Activated CD4-positive, alpha-beta T cell treated with anti-CD3 and anti-CD28 coated beads, Interleukin-2, amount 10 ng/mL, durations not matched to agents 24 days and 14 days (primary cell): ENCODE data around the gene SNX8. TPM values are rescaled to one million over a fixed set of nuclear protein-coding genes. Genes with fewer than 3 reads are reported as not detected.

Source experiments
- DNase-seq: peaks from one replicate; pipeline ENCODE4 v3.0.0; 2022
- H3K27ac Mint-ChIP-seq: one replicate; pipeline ENCODE4 v1.8.0; 2022; ENCODE audit warnings: mild to moderate bottlenecking, mixed read lengths
- H3K27me3 Mint-ChIP-seq: one replicate; pipeline ENCODE4 v1.8.0; 2022; ENCODE audit warnings: mixed read lengths
- H3K36me3 Mint-ChIP-seq: one replicate; pipeline ENCODE4 v1.8.0; 2022; ENCODE audit warnings: low read depth, mild to moderate bottlenecking, mixed read lengths
- H3K4me1 Mint-ChIP-seq: one replicate; pipeline ENCODE4 v1.8.0; 2021; ENCODE audit warnings: mixed read lengths
- H3K4me3 Mint-ChIP-seq: one replicate; pipeline ENCODE4 v1.8.0; 2022; ENCODE audit warnings: mild to moderate bottlenecking, moderate library complexity, mixed read lengths
- H3K9me3 Mint-ChIP-seq: one replicate; pipeline ENCODE4 v1.8.0; 2021; ENCODE audit warnings: mixed read lengths
- intact Hi-C: fragments of 100-400 bp; cut with micrococcal nuclease; formaldehyde crosslinking; loops from one replicate; pipeline ENCODE4 v1.15.1; 2023
- total RNA-seq: library from RNA; stranded (reverse); gene quantifications from 2 replicates; pipeline ENCODE4 v1.2.3, GENCODE V29; 2022

The SNX8 gene
- total RNA-seq, 1 donor from 2014 or later, result 42.4 TPM

DNA sequence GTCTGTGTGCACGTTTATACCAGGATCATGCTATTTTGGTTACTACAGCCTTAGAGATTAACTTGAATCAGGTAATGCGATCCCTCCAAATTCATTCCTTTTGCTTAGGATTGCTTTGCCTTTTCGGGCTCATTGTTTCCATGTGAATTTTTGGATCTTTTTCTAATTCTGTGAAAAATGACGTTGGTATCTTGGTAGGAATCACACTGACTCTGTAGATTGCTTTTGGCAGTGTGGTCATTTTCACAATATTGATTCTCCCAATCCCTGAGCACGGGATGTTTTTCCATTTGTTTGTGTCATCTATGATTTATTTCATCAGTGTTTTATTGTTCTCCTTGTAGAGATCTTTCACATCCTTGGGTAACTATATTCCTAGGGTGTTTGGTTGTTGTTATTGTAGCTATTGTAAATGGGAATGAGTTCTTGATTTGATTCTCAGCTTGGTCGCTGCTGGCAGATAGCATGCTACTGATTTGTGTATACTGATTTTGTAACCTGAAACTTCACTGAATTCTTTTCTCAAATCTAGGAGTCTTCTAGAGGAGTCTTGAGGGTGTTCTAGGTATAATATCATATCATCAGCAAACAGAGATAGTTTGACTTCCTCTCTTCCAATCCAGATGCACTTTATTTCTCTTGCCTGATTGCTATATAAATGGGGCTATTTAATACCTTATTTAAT, 18.2 kb downstream of the SNX8 start:
- Mint-ChIP-seq H3K4me3 (no peak overlapping the region), H3K27me3 (no peaks in the 10 kb centered on the region), H3K9me3 (no peaks in the 10 kb centered on the region), H3K4me1 (peaks cover 18% of the 10 kb centered on the region), H3K36me3 (no peaks in the 10 kb centered on the region), H3K27ac (no peak overlapping the region)
- intact Hi-C loops, result no loop called here
- DNase-seq, result no peak

DNA sequence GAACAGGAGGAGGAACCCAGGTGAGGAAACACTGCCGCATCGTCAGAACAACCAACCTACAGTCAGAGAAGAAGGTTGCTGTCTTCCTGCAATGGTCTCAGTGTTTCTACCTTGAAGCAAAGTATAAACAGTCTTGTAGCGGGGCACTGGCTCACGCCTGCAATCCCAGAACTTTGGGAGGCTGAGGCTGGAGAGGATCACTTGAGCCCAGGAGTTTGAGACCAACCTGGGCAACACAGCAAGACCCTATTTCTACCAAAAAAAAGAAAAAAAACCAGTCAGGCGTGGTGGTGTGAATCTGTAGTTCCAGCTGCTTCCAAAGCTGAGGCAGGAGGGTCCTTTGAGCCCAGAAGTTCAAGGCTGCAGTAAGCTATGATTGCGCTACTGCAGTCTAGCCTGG, 23.4 kb downstream of the SNX8 start:
- intact Hi-C loops, result no loop called here
- no peaks in the 10 kb centered on the region for H3K36me3 Mint-ChIP-seq
- no peak overlapping the region for H3K4me3 Mint-ChIP-seq
- H3K27me3 Mint-ChIP-seq, result no peaks in the 10 kb centered on the region
- H3K27ac Mint-ChIP-seq, result no peak overlapping the region
- no peak for DNase-seq
- H3K9me3 Mint-ChIP-seq, result no peaks in the 10 kb centered on the region
- no peaks in the 10 kb centered on the region for H3K4me1 Mint-ChIP-seq

DNA sequence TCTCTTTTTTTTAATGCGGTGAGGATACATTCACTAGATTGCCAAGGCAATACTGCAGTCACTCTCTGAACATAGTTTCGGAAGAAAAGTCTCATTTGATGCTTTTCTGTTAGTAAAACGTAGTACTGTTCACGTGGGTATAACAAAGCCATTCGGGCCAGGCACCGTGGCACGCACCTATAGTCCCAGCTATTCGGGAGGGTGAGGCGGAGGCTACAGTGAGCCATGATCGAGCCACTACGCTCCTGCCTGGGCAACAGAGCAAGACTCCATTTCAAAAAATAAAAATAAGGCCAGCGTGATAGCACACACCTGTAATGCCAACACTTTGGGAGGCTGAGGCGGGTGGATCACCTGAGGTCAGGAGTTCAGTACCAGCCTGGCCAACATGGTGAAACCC, 24.6 kb downstream of the SNX8 start:
- Mint-ChIP-seq H3K4me3 (no peak overlapping the region), H3K4me1 (no peaks in the 10 kb centered on the region), H3K27me3 (no peaks in the 10 kb centered on the region), H3K36me3 (no peaks in the 10 kb centered on the region), H3K27ac (no peak overlapping the region), H3K9me3 (no peaks in the 10 kb centered on the region)
- intact Hi-C loops, result no loop called here
- DNase-seq, result no peak

DNA sequence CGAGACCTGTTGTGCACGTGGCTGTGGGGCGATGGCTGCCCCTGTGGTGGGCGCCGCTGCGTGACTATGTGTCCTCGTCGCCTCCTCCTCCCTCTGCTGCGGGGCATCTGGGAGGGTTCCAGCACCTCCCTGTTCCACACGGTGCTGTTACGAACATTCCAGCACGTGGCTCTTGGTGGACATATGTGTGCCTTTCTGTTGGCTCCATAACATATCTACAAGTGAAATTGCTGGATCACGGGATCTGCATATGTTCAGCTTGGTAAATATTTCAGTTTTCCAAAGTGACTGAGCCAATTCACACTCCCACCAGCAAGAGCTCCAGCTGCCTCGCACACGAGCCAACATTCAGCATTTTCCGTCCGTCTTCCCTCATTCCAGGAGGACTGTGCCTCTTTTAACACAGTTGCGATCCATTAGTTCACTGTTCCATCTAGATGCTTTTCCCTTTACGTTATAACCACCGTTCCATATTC, 25.1 kb downstream of the SNX8 start:
- Mint-ChIP-seq H3K4me1 (no peaks in the 10 kb centered on the region), H3K27me3 (no peaks in the 10 kb centered on the region), H3K9me3 (no peaks in the 10 kb centered on the region), H3K4me3 (no peak overlapping the region), H3K36me3 (no peaks in the 10 kb centered on the region), H3K27ac (no peak overlapping the region)
- DNase-seq, result no peak
- intact Hi-C loops, result no loop called here

DNA sequence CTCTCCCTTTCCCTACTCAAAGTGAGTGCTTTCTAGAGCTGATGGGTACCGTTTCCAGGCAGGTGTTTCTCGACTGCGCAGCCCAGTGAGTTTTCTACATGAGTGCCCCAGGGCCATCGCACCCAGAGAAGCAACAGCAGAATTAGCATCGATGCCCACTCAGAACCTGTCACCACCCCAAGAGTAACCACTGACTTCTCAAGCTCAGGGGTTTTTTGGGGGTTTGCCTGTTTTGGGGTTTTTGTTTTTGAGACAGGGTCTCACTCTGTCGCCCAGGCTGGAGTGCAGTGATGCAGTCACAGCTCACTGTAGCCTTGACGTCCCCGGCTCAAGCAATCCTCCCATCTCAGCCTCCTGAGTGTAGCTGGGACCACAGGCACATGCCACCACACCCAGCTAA, 25.7 kb downstream of the SNX8 start:
- Mint-ChIP-seq H3K27me3 (no peaks in the 10 kb centered on the region), H3K4me3 (no peak overlapping the region), H3K36me3 (no peaks in the 10 kb centered on the region), H3K9me3 (no peaks in the 10 kb centered on the region), H3K4me1 (no peaks in the 10 kb centered on the region), H3K27ac (no peak overlapping the region)
- DNase-seq, result no peak
- intact Hi-C loops, result no loop called here

DNA sequence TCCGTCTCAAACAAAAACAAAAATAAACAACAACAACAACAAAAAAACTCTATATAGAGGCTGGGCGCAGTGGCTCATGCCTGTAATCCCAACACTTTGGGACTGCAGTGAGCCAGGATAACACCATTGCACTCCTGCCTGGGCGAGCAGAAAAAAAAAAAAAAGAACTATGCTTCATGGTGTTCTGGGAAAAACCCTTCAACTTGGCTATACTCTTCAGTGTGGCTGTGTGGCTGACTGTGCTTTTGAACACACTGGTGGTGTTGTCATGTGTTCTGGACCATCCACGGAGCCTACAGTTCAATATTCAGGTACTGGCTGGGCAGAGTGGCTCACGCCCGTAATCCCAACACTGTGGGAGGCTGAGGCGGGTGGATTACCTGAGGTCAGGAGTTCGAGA, 26.5 kb downstream of the SNX8 start:
- Mint-ChIP-seq H3K27ac (no peak overlapping the region), H3K9me3 (no peaks in the 10 kb centered on the region), H3K36me3 (no peaks in the 10 kb centered on the region), H3K4me3 (no peak overlapping the region), H3K4me1 (no peaks in the 10 kb centered on the region), H3K27me3 (no peaks in the 10 kb centered on the region)
- no peak for DNase-seq
- intact Hi-C loops, result no loop called here

DNA sequence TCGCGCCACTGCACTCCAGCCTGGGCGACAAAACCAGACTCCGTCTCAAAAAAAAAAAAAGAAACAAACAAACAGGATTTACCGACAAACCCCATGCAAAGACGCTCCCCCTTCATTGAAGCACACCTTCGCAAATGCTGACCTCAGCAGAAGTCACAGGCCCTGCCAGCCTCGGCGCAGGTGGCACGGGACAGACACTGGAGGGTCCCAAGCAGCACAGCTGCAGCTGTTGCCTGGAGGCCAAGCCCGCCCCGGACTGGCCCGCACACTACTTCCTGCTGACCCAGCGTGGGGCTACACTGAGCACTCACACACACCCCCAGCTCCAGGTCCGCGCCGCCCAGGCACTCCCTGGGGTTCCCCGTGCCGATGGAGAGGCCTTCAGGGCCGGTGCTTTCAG, 31.2 kb downstream of the SNX8 start:
- Mint-ChIP-seq H3K27me3 (no peaks in the 10 kb centered on the region), H3K27ac (no peak overlapping the region), H3K4me1 (peaks cover 3% of the 10 kb centered on the region), H3K4me3 (no peak overlapping the region), H3K9me3 (no peaks in the 10 kb centered on the region), H3K36me3 (no peaks in the 10 kb centered on the region)
- intact Hi-C loops, result no loop called here
- DNase-seq, result no peak

DNA sequence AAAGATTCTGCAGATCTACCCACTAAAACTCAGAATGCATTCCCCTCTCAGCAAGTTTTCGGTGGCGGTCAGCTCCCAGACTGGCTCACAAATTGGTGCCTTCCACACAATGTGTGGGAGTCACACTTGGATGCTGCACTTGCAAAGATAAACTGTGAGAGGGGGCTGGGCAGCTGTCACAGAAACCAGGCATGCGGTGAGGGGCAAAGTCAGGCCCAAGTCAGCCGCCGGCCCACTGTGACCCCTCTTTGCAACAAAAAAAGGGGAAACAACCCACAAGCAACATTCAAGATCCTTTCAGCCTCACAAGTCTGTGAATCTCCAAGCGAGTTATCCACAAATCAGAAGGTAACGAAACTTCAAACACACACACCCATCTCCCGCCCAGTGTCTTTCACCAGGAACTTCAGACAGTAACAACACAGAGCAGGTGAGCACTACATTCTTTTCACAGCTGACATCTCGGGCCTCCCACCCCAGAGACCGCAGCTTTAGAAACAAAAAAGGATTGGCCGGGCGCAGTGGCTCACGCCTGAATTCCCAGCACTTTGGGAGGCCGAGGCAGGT, 32.0 kb downstream of the SNX8 start:
- intact Hi-C loops, result no loop called here
- no peak for DNase-seq
- H3K4me1 Mint-ChIP-seq, result peaks cover 3% of the 10 kb centered on the region
- no peak overlapping the region for H3K27ac Mint-ChIP-seq
- no peaks in the 10 kb centered on the region for H3K9me3 Mint-ChIP-seq
- H3K4me3 Mint-ChIP-seq, result no peak overlapping the region
- H3K27me3 Mint-ChIP-seq, result no peaks in the 10 kb centered on the region
- H3K36me3 Mint-ChIP-seq, result no peaks in the 10 kb centered on the region

DNA sequence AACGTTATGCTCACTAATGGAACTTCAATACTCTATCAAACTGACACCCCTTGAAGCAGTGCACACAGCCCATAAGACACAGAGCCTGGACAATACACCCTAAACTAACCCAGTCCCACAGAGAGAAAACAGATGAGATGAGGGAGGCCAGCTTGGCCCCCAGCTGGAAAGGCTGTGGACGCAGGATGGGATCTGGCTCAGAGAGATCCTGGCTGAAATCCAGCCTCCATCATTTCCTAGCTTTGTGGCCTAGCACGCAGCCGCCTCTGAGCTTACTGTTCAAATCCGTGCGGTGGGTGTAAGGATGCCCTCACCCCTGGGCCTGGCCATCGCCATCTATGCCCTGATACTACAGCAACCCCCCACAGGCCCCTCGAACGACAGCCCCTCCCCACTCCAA, 32.7 kb downstream of the SNX8 start:
- no peak overlapping the region for H3K4me3 Mint-ChIP-seq
- no peaks in the 10 kb centered on the region for H3K27me3 Mint-ChIP-seq
- DNase-seq, result no peak
- H3K9me3 Mint-ChIP-seq, result no peaks in the 10 kb centered on the region
- intact Hi-C loops, result no loop called here
- no peak overlapping the region for H3K27ac Mint-ChIP-seq
- peaks cover 3% of the 10 kb centered on the region for H3K4me1 Mint-ChIP-seq
- H3K36me3 Mint-ChIP-seq, result no peaks in the 10 kb centered on the region

DNA sequence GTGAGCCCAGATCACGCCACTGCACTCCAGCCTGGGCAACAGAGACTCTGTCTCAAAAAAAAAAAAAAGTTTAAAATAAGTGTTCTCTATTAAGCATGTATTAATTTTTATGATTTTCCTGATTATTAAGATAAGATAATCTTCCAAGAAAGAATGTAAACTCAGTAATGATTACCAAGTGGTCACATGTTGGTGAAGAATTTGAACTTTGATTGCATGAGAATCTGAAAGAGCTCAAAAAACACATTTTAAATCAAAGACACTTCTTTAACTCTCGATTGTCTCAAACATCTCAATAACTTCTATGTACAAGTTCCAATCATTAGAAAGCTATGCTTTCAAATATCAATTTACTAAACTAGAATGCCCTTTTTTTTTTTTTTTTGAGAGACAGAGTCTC, 33.8 kb downstream of the SNX8 start:
- DNase-seq, result no peak
- no peak overlapping the region for H3K27ac Mint-ChIP-seq
- H3K4me1 Mint-ChIP-seq, result peaks cover 3% of the 10 kb centered on the region
- intact Hi-C loops, result no loop called here
- no peak overlapping the region for H3K4me3 Mint-ChIP-seq
- no peaks in the 10 kb centered on the region for H3K9me3 Mint-ChIP-seq
- H3K27me3 Mint-ChIP-seq, result no peaks in the 10 kb centered on the region
- no peaks in the 10 kb centered on the region for H3K36me3 Mint-ChIP-seq

DNA sequence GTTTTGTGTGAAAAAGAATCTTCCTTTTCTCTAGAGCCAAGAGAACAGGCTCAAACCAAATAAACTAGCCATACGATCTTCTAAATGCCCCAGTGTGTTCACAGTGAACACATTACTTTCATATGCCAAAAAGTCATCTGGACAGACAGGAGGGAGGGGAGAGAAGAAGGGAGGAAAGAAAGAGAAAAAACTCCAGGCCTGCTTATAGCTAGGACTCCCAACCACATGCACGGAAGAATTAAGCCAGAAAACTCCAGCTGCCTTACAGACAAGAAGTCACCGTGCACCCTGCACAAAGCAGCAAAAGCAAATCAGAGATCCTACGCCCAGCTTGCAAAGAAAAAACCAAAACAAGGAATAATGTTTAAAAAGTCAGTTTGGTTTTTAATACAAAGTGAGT, 34.3 kb downstream of the SNX8 start:
- no peaks in the 10 kb centered on the region for H3K9me3 Mint-ChIP-seq
- no peak for DNase-seq
- intact Hi-C loops, result no loop called here
- no peaks in the 10 kb centered on the region for H3K27me3 Mint-ChIP-seq
- H3K4me3 Mint-ChIP-seq, result no peak overlapping the region
- H3K27ac Mint-ChIP-seq, result no peak overlapping the region
- H3K36me3 Mint-ChIP-seq, result no peaks in the 10 kb centered on the region
- H3K4me1 Mint-ChIP-seq, result peaks cover 3% of the 10 kb centered on the region

DNA sequence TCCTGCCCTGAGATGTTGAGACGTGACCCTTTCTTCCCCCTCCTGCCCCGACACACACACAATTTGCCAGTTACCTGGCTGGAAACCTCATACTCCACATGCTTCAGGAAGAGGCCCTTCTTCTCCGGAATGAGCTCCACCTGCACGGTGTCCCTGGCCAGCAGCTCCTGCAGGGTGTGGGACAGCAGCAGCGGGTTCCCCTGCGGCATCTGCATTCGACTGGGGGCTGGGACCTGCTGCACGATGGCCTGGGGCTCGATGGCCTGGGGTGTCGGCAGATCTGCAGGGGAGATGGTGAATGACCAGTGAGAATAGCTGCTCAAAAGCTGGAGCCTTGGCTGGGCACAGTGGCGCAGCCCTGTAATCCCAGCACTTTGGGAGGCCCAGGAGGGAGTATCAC, 36.2 kb downstream of the SNX8 start:
- Mint-ChIP-seq H3K4me3 (no peak overlapping the region), H3K27me3 (no peaks in the 10 kb centered on the region), H3K27ac (no peak overlapping the region), H3K36me3 (no peaks in the 10 kb centered on the region), H3K9me3 (no peaks in the 10 kb centered on the region), H3K4me1 (peaks cover 3% of the 10 kb centered on the region)
- intact Hi-C loops, result no loop called here
- DNase-seq, result no peak

DNA sequence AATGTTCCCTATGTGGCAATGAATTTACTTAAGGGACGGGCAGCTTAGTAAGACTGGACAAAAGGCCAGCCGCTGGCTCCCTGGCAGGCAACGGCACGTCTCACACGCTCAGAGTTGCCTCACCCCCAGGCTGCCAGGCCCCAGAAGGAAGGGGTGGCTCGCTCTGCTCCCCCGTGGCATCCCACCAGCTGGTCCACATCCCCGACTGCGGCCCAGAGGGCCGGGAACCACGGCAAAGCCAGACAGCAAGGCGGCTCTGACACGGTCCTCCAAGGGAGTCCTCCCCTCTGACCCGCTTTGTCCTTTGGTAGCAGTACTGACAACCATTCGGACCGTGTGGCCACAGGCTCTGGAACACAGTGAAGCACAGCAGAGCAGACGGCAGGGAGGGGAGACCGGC, 38.1 kb downstream of the SNX8 start:
- no peak for DNase-seq
- Mint-ChIP-seq H3K27ac (no peak overlapping the region), H3K4me1 (peaks cover 3% of the 10 kb centered on the region), H3K27me3 (no peaks in the 10 kb centered on the region), H3K4me3 (no peak overlapping the region), H3K9me3 (no peaks in the 10 kb centered on the region), H3K36me3 (no peaks in the 10 kb centered on the region)
- intact Hi-C loops, result no loop called here

DNA sequence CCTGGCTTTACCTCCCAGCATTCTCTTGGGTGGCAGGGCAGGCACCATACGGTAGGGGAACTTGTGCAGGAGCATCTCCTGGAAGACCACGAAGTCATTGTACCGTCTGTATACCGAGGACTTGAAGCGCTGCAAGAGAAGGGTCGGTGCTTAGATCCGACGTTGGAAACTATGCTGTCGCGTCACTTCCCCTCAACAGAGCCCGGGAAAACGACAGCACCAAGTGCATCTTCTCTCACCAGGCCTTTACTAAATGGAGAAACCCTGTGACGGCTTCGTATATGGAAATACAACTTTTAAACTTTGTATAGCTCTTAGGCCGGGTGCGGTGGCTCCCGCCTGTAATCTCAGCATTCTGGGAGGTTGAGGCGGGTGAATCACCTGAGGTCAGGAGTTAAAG, 39.1 kb downstream of the SNX8 start:
- intact Hi-C loops, result no loop called here
- H3K4me1 Mint-ChIP-seq, result peaks cover 3% of the 10 kb centered on the region
- H3K9me3 Mint-ChIP-seq, result no peaks in the 10 kb centered on the region
- H3K4me3 Mint-ChIP-seq, result no peak overlapping the region
- no peak for DNase-seq
- H3K27ac Mint-ChIP-seq, result no peak overlapping the region
- no peaks in the 10 kb centered on the region for H3K27me3 Mint-ChIP-seq
- no peaks in the 10 kb centered on the region for H3K36me3 Mint-ChIP-seq

DNA sequence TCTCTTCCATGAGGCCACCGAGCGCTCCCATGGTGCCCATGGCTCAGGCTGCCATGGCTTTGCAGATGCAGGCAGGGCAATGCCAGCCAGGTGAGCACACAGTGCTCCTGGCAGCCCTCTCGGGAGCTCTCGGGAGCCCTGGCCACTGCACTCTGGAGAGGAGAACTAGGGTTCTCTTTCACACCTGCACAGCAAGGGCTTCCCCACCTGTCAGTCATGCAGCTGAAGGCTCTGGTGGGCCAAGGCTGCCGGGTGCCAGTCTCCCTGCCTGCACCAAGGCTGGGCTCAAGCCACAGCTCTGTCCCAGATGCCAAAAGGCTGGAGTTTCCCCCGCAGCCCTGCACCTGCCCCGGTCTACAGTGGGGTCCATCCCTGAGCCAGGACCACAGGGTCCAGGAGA, 39.6 kb downstream of the SNX8 start:
- Mint-ChIP-seq H3K27ac (no peak overlapping the region), H3K4me1 (no peaks in the 10 kb centered on the region), H3K27me3 (no peaks in the 10 kb centered on the region), H3K9me3 (no peaks in the 10 kb centered on the region), H3K4me3 (no peak overlapping the region), H3K36me3 (no peaks in the 10 kb centered on the region)
- no peak for DNase-seq
- intact Hi-C loops, result no loop called here
